ENCODE data around the gene TTLL4. TPM values are rescaled to one million over a fixed set of nuclear protein-coding genes. Genes with fewer than 3 reads are reported as not detected.

TTLL4 gene
- total and polyA plus RNA-seq, 2 of the 8 experiments (the other 6 are each of a cell fraction or from before 2014, with no cell fraction given): 71.1 to 105 TPM

GRCh38 chr2:218785103-218785502 is 74.5 kb downstream of the TTLL4 start:
- Histone ChIP-seq H3K79me2 (ENCODE audit: control insufficient read depth in 1 of 2, insufficient read depth in 2 of 2, low read length in 2 of 2) (no peaks in the 10 kb centered on the region), H2BK15ac (ENCODE audit: low read length) (no peak overlapping the region), H2BK12ac (ENCODE audit: low read depth, low read length) (no peak overlapping the region), H3K4me2 (ENCODE audit: insufficient read depth in 1 of 2, low read depth in 2 of 2, low read length in 2 of 2) (no peak overlapping the region), H3K9me3 (ENCODE audit: insufficient read depth in 2 of 2, low read depth in 1 of 2, low read length in 1 of 2) (no peaks in the 10 kb centered on the region), H4K5ac (ENCODE audit: insufficient read length, low read depth, low read length) (no peak overlapping the region), H4K20me1 (replicated peaks in 1 of 2; ENCODE audit: control insufficient read depth in 1 of 2, insufficient read depth in 2 of 2, low read length in 2 of 2) (peaks cover 0 to 3% of the 10 kb centered on the region in 2 experiments), H3K79me1 (ENCODE audit: low read depth, low read length) (no peaks in the 10 kb centered on the region), H3K36me3 (ENCODE audit: control insufficient read depth in 2 of 4, insufficient read depth in 4 of 4, low read length in 3 of 4) (no peaks in the 10 kb centered on the region), H3K14ac (ENCODE audit: insufficient read length) (no peak overlapping the region), H2BK120ac (replicated peaks; ENCODE audit: low read depth, low read length) (no peak overlapping the region), H2BK5ac (ENCODE audit: low read depth, low read length) (no peak overlapping the region), H4K91ac (replicated peaks; ENCODE audit: insufficient read length, low read length) (no peak overlapping the region), H3K27ac (ENCODE audit: low read depth, low read length) (no peak overlapping the region), H4K8ac (ENCODE audit: extremely low read depth, insufficient read depth, low read length) (no peak overlapping the region), H3K4ac (replicated peaks; ENCODE audit: insufficient read length, low read depth, low read length) (no peak overlapping the region), H3K23ac (ENCODE audit: insufficient read length) (no peak overlapping the region), H3K27me3 (replicated peaks in 1 of 4; ENCODE audit: control insufficient read depth in 3 of 4, extremely low read depth in 1 of 4, insufficient read depth in 3 of 4, low read length in 3 of 4) (peaks cover 4 to 33% (median 25%) of the 10 kb centered on the region in 4 experiments), H3K4me3 (ENCODE audit: extremely low read depth in 1 of 4, insufficient read depth in 2 of 4, low read depth in 3 of 4, low read length in 4 of 4) (no peak overlapping the region), H2AFZ (ENCODE audit: low read length) (no peak overlapping the region), H3K18ac (ENCODE audit: extremely low read depth, low read length) (no peak overlapping the region), H3K4me1 (replicated peaks in 1 of 4; ENCODE audit: control insufficient read depth in 3 of 4, insufficient read depth in 4 of 4, low read length in 3 of 4) (peaks cover 0 to 2% (median under 1%) of the 10 kb centered on the region in 4 experiments; a peak in 1 of 7 replicates), H3K9ac (replicated peaks in 1 of 4; ENCODE audit: extremely low read depth in 1 of 4, low read depth in 3 of 4, low read length in 3 of 4) (no peak overlapping the region), H3K56ac (replicated peaks; ENCODE audit: insufficient read length, low read depth, low read length) (no peak overlapping the region), H2BK20ac (ENCODE audit: low read length) (no peak overlapping the region), H2AK5ac (ENCODE audit: low read depth, low read length) (no peak overlapping the region), H3K23me2 (ENCODE audit: low read depth, low read length) (peaks cover 8% of the 10 kb centered on the region)
- DNase-seq (ENCODE audit: low read depth in 1 of 2, low spot score in 2 of 2) (no peak), FAIRE-seq (no peak)
- 79% methylated on average over 1 of the region's 1 CpG; no CpG with 5 or more reads in 1 of the 2 experiments for WGBS, 2 experiments (ENCODE audit: extremely low coverage in 1 of 2, insufficient coverage in 1 of 2, insufficient read length in 1 of 2, insufficient replicate concordance in 2 of 2, low coverage in 1 of 2, low lambda C conversion rate in 2 of 2, missing lambda C conversion rate in 1 of 2)
- POLR2A ChIA-PET (ENCODE audit: partially characterized antibody): no interaction called here
- CTCF ChIA-PET (ENCODE audit: partially characterized antibody): interaction anchor here (0.6 to 1.1 kb wide), 3 partner anchors 17 to 59 kb away, joined by 3 read pairs; no protein-coding TSS in a partner anchor
- no peak for TF ChIP-seq SRF (IDR thresholded peaks at IDR 0.05; ENCODE audit: low read depth, low read length)
- no peak for TF ChIP-seq CTBP2 (IDR thresholded peaks at IDR 0.05; ENCODE audit: borderline replicate concordance, insufficient read depth, insufficient read length, low read length)
- TF ChIP-seq PHF8 (conservative IDR thresholded peaks at IDR 0.05; ENCODE audit: low read depth, low read length): no peak
- no peak for TF ChIP-seq GABPA (IDR thresholded peaks at IDR 0.05; ENCODE audit: borderline replicate concordance, insufficient read depth, low read length)
- no peak for TF ChIP-seq ASH2L (IDR thresholded peaks at IDR 0.05; ENCODE audit: low read length)
- no peak for TF ChIP-seq ZNF274 (IDR thresholded peaks at IDR 0.05; ENCODE audit: borderline replicate concordance, extremely low read depth, low read length)
- TF ChIP-seq BACH1 (IDR thresholded peaks at IDR 0.05; ENCODE audit: low read length): no peak
- no peak for TF ChIP-seq POLR2A (IDR thresholded peaks at IDR 0.05; ENCODE audit: control extremely low read depth in 1 of 2, low read depth in 2 of 2, low read length in 2 of 2)
- TF ChIP-seq SIN3A (conservative IDR thresholded peaks at IDR 0.05 in 1 of 2, IDR thresholded peaks at IDR 0.05 in 1 of 2; ENCODE audit: low read depth in 1 of 2, low read length in 2 of 2): no peak
- TF ChIP-seq CTCF (IDR thresholded peaks at IDR 0.05; ENCODE audit: control extremely low read depth in 1 of 3, insufficient read depth in 1 of 3, low read depth in 1 of 3, low read length in 3 of 3): no peak
- TF ChIP-seq CHD2 (IDR thresholded peaks at IDR 0.05; ENCODE audit: low read length): no peak
- TF ChIP-seq HDAC6 (IDR thresholded peaks at IDR 0.05; ENCODE audit: low read depth, low read length): no peak

All from H1 (cell line).